Central memory CD8-positive, alpha-beta T cell (primary cell): ENCODE data around the gene RASAL3.
A peak's percentile ranks its signal among the peaks of the same experiment; 100 is the strongest.

ENCODE experiments used
- ATAC-seq: fragments of 150-1000 bp; cut with Tn5 transposase; replicated peaks from 2 replicates; pipeline ENCODE4 v1.10.0; 2022; ENCODE audit warnings: mild to moderate bottlenecking, moderate FRiP score, moderate number of reproducible peaks; ENCODE audit not compliant: poor library complexity, severe bottlenecking; ENCODE audit errors: extremely low read depth
- DNase-seq, 2 donors: peaks; one replicate each; pipeline ENCODE4 v3.0.0; 2021; ENCODE audit warnings: low spot score in 2 of 2
- H3K27ac Mint-ChIP-seq: one replicate; pipeline ENCODE4 v1.8.0; 2022; ENCODE audit warnings: low read depth, mild to moderate bottlenecking, moderate library complexity, mixed read lengths
- H3K27me3 Mint-ChIP-seq: one replicate; pipeline ENCODE4 v1.8.0; 2022; ENCODE audit warnings: mixed read lengths
- H3K36me3 Mint-ChIP-seq: one replicate; pipeline ENCODE4 v1.8.0; 2022; ENCODE audit warnings: mild to moderate bottlenecking, moderate library complexity, mixed read lengths; ENCODE audit not compliant: insufficient read depth
- H3K4me1 Mint-ChIP-seq: one replicate; pipeline ENCODE4 v1.8.0; 2022; ENCODE audit warnings: mixed read lengths
- H3K4me3 Mint-ChIP-seq: one replicate; pipeline ENCODE4 v1.8.0; 2022; ENCODE audit warnings: mild to moderate bottlenecking, moderate library complexity, mixed read lengths
- H3K9me3 Mint-ChIP-seq: one replicate; pipeline ENCODE4 v1.8.0; 2022; ENCODE audit warnings: mixed read lengths

RASAL3 gene

GRCh38 chr19:15443325-15443724 lies 21.0 kb downstream of the RASAL3 start:
- Mint-ChIP-seq H3K9me3 (no peaks in the 10 kb centered on the region), H3K27ac (no peak overlapping the region)

GRCh38 chr19:15442142-15442920 lies 22.0 kb downstream of the RASAL3 start:
- H3K4me3 Mint-ChIP-seq, result no peak overlapping the region
- H3K27ac Mint-ChIP-seq, result no peak overlapping the region
- no peaks in the 10 kb centered on the region for H3K36me3 Mint-ChIP-seq
- no peak for ATAC-seq
- no peaks in the 10 kb centered on the region for H3K27me3 Mint-ChIP-seq
- no peaks in the 10 kb centered on the region for H3K9me3 Mint-ChIP-seq
- no peak for DNase-seq
- H3K4me1 Mint-ChIP-seq, result peaks cover 5% of the 10 kb centered on the region

More at GRCh38 chr19:15443325-15443724, 21.0 kb downstream of the RASAL3 start:
- ATAC-seq, result no peak
- Mint-ChIP-seq H3K36me3 (no peaks in the 10 kb centered on the region), H3K4me1 (peaks cover 7% of the 10 kb centered on the region), H3K4me3 (no peak overlapping the region), H3K27me3 (no peaks in the 10 kb centered on the region)
- DNase-seq, result no peak

GRCh38 chr19:15441317-15441716 lies 23.0 kb downstream of the RASAL3 start:
- ATAC-seq, result no peak
- no peak overlapping the region for H3K4me3 Mint-ChIP-seq

GRCh38 chr19:15439821-15440641 lies 24.3 kb downstream of the RASAL3 start:
- DNase-seq (no peak), ATAC-seq (no peak)
- no peaks in the 10 kb centered on the region for H3K36me3 Mint-ChIP-seq
- H3K4me1 Mint-ChIP-seq, result peaks cover 5% of the 10 kb centered on the region
- H3K27me3 Mint-ChIP-seq, result no peaks in the 10 kb centered on the region
- H3K9me3 Mint-ChIP-seq, result no peaks in the 10 kb centered on the region
- H3K4me3 Mint-ChIP-seq, result no peak overlapping the region
- H3K27ac Mint-ChIP-seq, result no peak overlapping the region

More at GRCh38 chr19:15441317-15441716, 23.0 kb downstream of the RASAL3 start:
- Mint-ChIP-seq H3K27ac (no peak overlapping the region), H3K27me3 (no peaks in the 10 kb centered on the region), H3K36me3 (no peaks in the 10 kb centered on the region), H3K9me3 (no peaks in the 10 kb centered on the region), H3K4me1 (peaks cover 5% of the 10 kb centered on the region)
- DNase-seq, result no peak

GRCh38 chr19:15439078-15439799 lies 25.1 kb downstream of the RASAL3 start:
- no peak for DNase-seq
- H3K4me1 Mint-ChIP-seq, result peaks cover 5% of the 10 kb centered on the region
- no peak for ATAC-seq
- no peaks in the 10 kb centered on the region for H3K36me3 Mint-ChIP-seq
- H3K27me3 Mint-ChIP-seq, result no peaks in the 10 kb centered on the region
- H3K9me3 Mint-ChIP-seq, result no peaks in the 10 kb centered on the region
- no peak overlapping the region for H3K27ac Mint-ChIP-seq
- no peak overlapping the region for H3K4me3 Mint-ChIP-seq

GRCh38 chr19:15438577-15438976 lies 25.8 kb downstream of the RASAL3 start:
- Mint-ChIP-seq H3K27me3 (no peaks in the 10 kb centered on the region), H3K4me1 (peaks cover 6% of the 10 kb centered on the region), H3K4me3 (no peak overlapping the region), H3K9me3 (no peaks in the 10 kb centered on the region), H3K27ac (no peak overlapping the region), H3K36me3 (no peaks in the 10 kb centered on the region)
- ATAC-seq (no peak), DNase-seq (no peak)

GRCh38 chr19:15438124-15438496 lies 26.2 kb downstream of the RASAL3 start:
- no peaks in the 10 kb centered on the region for H3K9me3 Mint-ChIP-seq
- DNase-seq, result no peak
- no peaks in the 10 kb centered on the region for H3K27me3 Mint-ChIP-seq
- no peak overlapping the region for H3K4me3 Mint-ChIP-seq
- ATAC-seq, result no peak
- peaks cover 6% of the 10 kb centered on the region for H3K4me1 Mint-ChIP-seq
- peaks cover 1% of the 10 kb centered on the region for H3K36me3 Mint-ChIP-seq
- no peak overlapping the region for H3K27ac Mint-ChIP-seq

- peaks cover 4% of the 10 kb centered on the region for H3K36me3 Mint-ChIP-seq
- H3K4me1 Mint-ChIP-seq, result peaks cover 10% of the 10 kb centered on the region
- no peak overlapping the region for H3K27ac Mint-ChIP-seq
- no peak for DNase-seq
- no peak overlapping the region for H3K4me3 Mint-ChIP-seq
- ATAC-seq, result no peak
- H3K27me3 Mint-ChIP-seq, result no peaks in the 10 kb centered on the region
- H3K9me3 Mint-ChIP-seq, result no peaks in the 10 kb centered on the region
These were observed 26.8 kb downstream of the RASAL3 start for GRCh38 chr19:15437355-15438123.

- H3K27ac Mint-ChIP-seq, result no peak overlapping the region
- H3K27me3 Mint-ChIP-seq, result no peaks in the 10 kb centered on the region
- H3K4me3 Mint-ChIP-seq, result no peak overlapping the region
- no peak for DNase-seq
- no peaks in the 10 kb centered on the region for H3K9me3 Mint-ChIP-seq
- H3K36me3 Mint-ChIP-seq, result peaks cover 7% of the 10 kb centered on the region
- no peak for ATAC-seq
- peaks cover 13% of the 10 kb centered on the region for H3K4me1 Mint-ChIP-seq
These were observed 27.6 kb downstream of the RASAL3 start for GRCh38 chr19:15436826-15437110.

- H3K9me3 Mint-ChIP-seq, result no peaks in the 10 kb centered on the region
- peaks cover 7% of the 10 kb centered on the region for H3K36me3 Mint-ChIP-seq
- no peaks in the 10 kb centered on the region for H3K27me3 Mint-ChIP-seq
- peaks cover 18% of the 10 kb centered on the region for H3K4me1 Mint-ChIP-seq
- H3K27ac Mint-ChIP-seq, result no peak overlapping the region
- no peak for DNase-seq
- no peak overlapping the region for H3K4me3 Mint-ChIP-seq
- ATAC-seq, result no peak
These were observed 28.1 kb downstream of the RASAL3 start for GRCh38 chr19:15436012-15436825.

GRCh38 chr19:15433519-15434069 lies 30.8 kb downstream of the RASAL3 start:
- H3K36me3 Mint-ChIP-seq, result peaks cover 13% of the 10 kb centered on the region
- peak overlapping the region; percentile 96 for H3K4me3 Mint-ChIP-seq
- H3K4me1 Mint-ChIP-seq, result peaks cover 26% of the 10 kb centered on the region
- no peaks in the 10 kb centered on the region for H3K9me3 Mint-ChIP-seq
- no peak for DNase-seq
- no peak for ATAC-seq
- peak overlapping the region; percentile 95 for H3K27ac Mint-ChIP-seq
- no peaks in the 10 kb centered on the region for H3K27me3 Mint-ChIP-seq
